ENCODE data around the gene PTPN1. TPM values are rescaled to one million over a fixed set of nuclear protein-coding genes. Genes with fewer than 3 reads are reported as not detected.

The PTPN1 gene
- total RNA-seq, 4 donors from 2014 or later: 21.8 to 46.8 (median 44.4) TPM

GRCh38 chr20:50514035-50514337, 3.8 kb downstream of the PTPN1 start:
- in situ Hi-C loops (cut with MboI; ENCODE audit: low sequenced_read_pairs in 4 of 4) (loop anchor here in 2 of 4 donors (5.0 kb wide), 1 partner anchor 58 kb away; no protein-coding TSS in a partner anchor), intact Hi-C loops (cut with DNase I; ENCODE audit: low total_unique reads) (loop anchor here (10.0 kb wide), 1 partner anchor 221 kb away; the partner anchor contains the start of gene PARD6B)
- ATAC-seq (no peak), DNase-seq (no peak)
- no peaks in the 10 kb centered on the region for H3K36me3 ChIP-seq
- H3K4me1 ChIP-seq: peaks cover 73 to 74% of the 10 kb centered on the region in 2 donors
- H3K9me3 ChIP-seq: no peaks in the 10 kb centered on the region
- H3K27ac ChIP-seq: peak overlapping the region; percentile 66 to 99 (median 93)
- H3K27me3 ChIP-seq: no peaks in the 10 kb centered on the region
- H3K4me3 ChIP-seq: peak overlapping the region in 2 of 4 donors; percentile 24 to 100
- TF ChIP-seq CTCF (IDR thresholded peaks at IDR 0.05 in 4 of 5, conservative IDR thresholded peaks at IDR 0.05 in 1 of 5) (no peak), POLR2A (IDR thresholded peaks at IDR 0.05) (no peak)

GRCh38 chr20:50514750-50515149, 4.6 kb downstream of the PTPN1 start:
- no peak for ATAC-seq
- Histone ChIP-seq H3K27me3 (no peaks in the 10 kb centered on the region), H3K27ac (peak overlapping the region; percentile 66 to 99 (median 93)), H3K4me1 (peaks cover 76 to 79% of the 10 kb centered on the region in 2 donors), H3K4me3 (no peak overlapping the region), H3K9me3 (no peaks in the 10 kb centered on the region), H3K36me3 (no peaks in the 10 kb centered on the region)
- TF ChIP-seq CTCF (IDR thresholded peaks at IDR 0.05 in 4 of 5, conservative IDR thresholded peaks at IDR 0.05 in 1 of 5) (no peak), POLR2A (IDR thresholded peaks at IDR 0.05) (no peak)
- DNase-seq: no peak
- in situ Hi-C loops (cut with MboI; ENCODE audit: low sequenced_read_pairs in 4 of 4): loop anchor here in 2 of 4 donors (5.0 kb wide), 1 partner anchor 58 kb away; no protein-coding TSS in a partner anchor
- intact Hi-C loops (cut with DNase I; ENCODE audit: low total_unique reads): loop anchor here (10.0 kb wide), 1 partner anchor 220 kb away; the partner anchor contains the start of gene PARD6B

- H3K27ac ChIP-seq: peak overlapping the region; percentile 66 to 99 (median 93)
- no peak for DNase-seq
- peaks cover 83 to 87% of the 10 kb centered on the region in 2 donors for H3K4me1 ChIP-seq
- TF ChIP-seq POLR2A (IDR thresholded peaks at IDR 0.05) (no peak), CTCF (IDR thresholded peaks at IDR 0.05 in 4 of 5, conservative IDR thresholded peaks at IDR 0.05 in 1 of 5) (no peak)
- H3K27me3 ChIP-seq: no peaks in the 10 kb centered on the region
- intact Hi-C loops (cut with DNase I; ENCODE audit: low total_unique reads) (loop anchor here (10.0 kb wide), 1 partner anchor 219 kb away; the partner anchor contains the start of gene PARD6B), in situ Hi-C loops (cut with MboI; ENCODE audit: low sequenced_read_pairs in 4 of 4) (no loop called here)
- no peaks in the 10 kb centered on the region for H3K36me3 ChIP-seq
- no peaks in the 10 kb centered on the region for H3K9me3 ChIP-seq
- no peak overlapping the region for H3K4me3 ChIP-seq
- ATAC-seq: no peak
Observed at GRCh38 chr20:50515471-50516106, 5.4 kb downstream of the PTPN1 start.

- Histone ChIP-seq H3K36me3 (no peaks in the 10 kb centered on the region), H3K27ac (peak overlapping the region; percentile 66 to 99 (median 93)), H3K4me1 (peaks cover 87 to 91% of the 10 kb centered on the region in 2 donors), H3K9me3 (no peaks in the 10 kb centered on the region), H3K4me3 (no peak overlapping the region), H3K27me3 (no peaks in the 10 kb centered on the region)
- intact Hi-C loops (cut with DNase I; ENCODE audit: low total_unique reads) (loop anchor here (10.0 kb wide), 1 partner anchor 218 kb away; the partner anchor contains the start of gene PARD6B), in situ Hi-C loops (cut with MboI; ENCODE audit: low sequenced_read_pairs in 4 of 4) (no loop called here)
- DNase-seq: no peak
- no peak for ATAC-seq
- TF ChIP-seq CTCF (IDR thresholded peaks at IDR 0.05 in 4 of 5, conservative IDR thresholded peaks at IDR 0.05 in 1 of 5) (no peak), POLR2A (IDR thresholded peaks at IDR 0.05) (no peak)
Observed at GRCh38 chr20:50516180-50516934, 6.2 kb downstream of the PTPN1 start.

All from gastrocnemius medialis (tissue), 4 donors.